ENCODE measurements around the gene UBE2L5.

Gene UBE2L5

GRCh38 chr13:30422054-30422839 lies at the start of gene UBE2L5:
Gene UBE2L5 (plus strand): TSS chr13:30422493. CDS start chr13:30427991, 5,498 bp downstream.
- peak; percentile 73 for DNase-seq

GRCh38 chr13:30373727-30374126 lies 48.6 kb upstream of the UBE2L5 start:
- peak; percentile 61 for DNase-seq

GRCh38 chr13:30375265-30375835 lies 46.9 kb upstream of the UBE2L5 start:
- no peak for DNase-seq

- peak; percentile 74 for DNase-seq
Measured at GRCh38 chr13:30376426-30377311, 45.6 kb upstream of the UBE2L5 start.

GRCh38 chr13:30377312-30377685 lies 45.0 kb upstream of the UBE2L5 start:
- DNase-seq = no peak

- no peak for DNase-seq
Measured at GRCh38 chr13:30378191-30378590, 44.1 kb upstream of the UBE2L5 start.

- no peak for DNase-seq
Measured at GRCh38 chr13:30381049-30381448, 41.2 kb upstream of the UBE2L5 start.

GRCh38 chr13:30382836-30383525 lies 39.3 kb upstream of the UBE2L5 start:
- DNase-seq = no peak

GRCh38 chr13:30388406-30389283 lies 33.6 kb upstream of the UBE2L5 start:
- DNase-seq = no peak

- no peak for DNase-seq
Measured at GRCh38 chr13:30391956-30392680, 30.2 kb upstream of the UBE2L5 start.

GRCh38 chr13:30392681-30393045 lies 29.6 kb upstream of the UBE2L5 start:
- DNase-seq = no peak

GRCh38 chr13:30394751-30395191 lies 27.5 kb upstream of the UBE2L5 start:
- DNase-seq = peak; percentile 56

GRCh38 chr13:30395192-30396158 lies 26.8 kb upstream of the UBE2L5 start:
- peak; percentile 80 for DNase-seq

GRCh38 chr13:30396434-30397075 lies 25.7 kb upstream of the UBE2L5 start:
- DNase-seq = peak; percentile 34

GRCh38 chr13:30398601-30399072 lies 23.7 kb upstream of the UBE2L5 start:
- DNase-seq = no peak

GRCh38 chr13:30400376-30400775 lies 21.9 kb upstream of the UBE2L5 start:
- no peak for DNase-seq

GRCh38 chr13:30401347-30401746 lies 20.9 kb upstream of the UBE2L5 start:
- DNase-seq = no peak

GRCh38 chr13:30403456-30403855 lies 18.8 kb upstream of the UBE2L5 start:
- no peak for DNase-seq

GRCh38 chr13:30404207-30404606 lies 18.1 kb upstream of the UBE2L5 start:
- DNase-seq = no peak
